GM11168 (cell line): ENCODE measurements around the gene COL23A1.
"Not testable (repeated sequence)": the region's sequence is repeated elsewhere in the genome, so short reads cannot be mapped to it uniquely, and the experiment has no call there.

Experiments used
- in situ Hi-C: fragments of 300-500 bp; cut with MboI; formaldehyde crosslinking; loops from one replicate; pipeline ENCODE4 v1.12.0; 2022; ENCODE audit warnings: low sequenced_read_pairs; ENCODE audit not compliant: unreplicated experiment

The COL23A1 gene

DNA sequence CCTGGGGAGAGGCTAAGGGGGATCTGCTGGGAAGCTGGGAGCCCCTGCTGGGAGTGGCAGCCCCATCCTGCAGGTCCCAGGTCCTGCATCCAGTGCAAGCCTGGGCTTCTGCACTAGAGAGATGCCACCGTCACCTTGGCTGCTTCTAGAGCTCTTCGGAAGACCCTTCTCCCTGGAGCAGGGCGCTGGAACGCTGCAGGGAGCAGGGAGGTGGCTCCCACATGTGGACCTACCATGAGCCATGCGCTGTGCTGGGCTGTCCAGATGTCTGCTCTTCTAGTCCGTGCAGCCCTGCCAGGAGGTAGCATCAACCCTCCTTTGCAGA lies 266.7 kb downstream of the COL23A1 start:
- in situ Hi-C loops, result no loop called here

DNA sequence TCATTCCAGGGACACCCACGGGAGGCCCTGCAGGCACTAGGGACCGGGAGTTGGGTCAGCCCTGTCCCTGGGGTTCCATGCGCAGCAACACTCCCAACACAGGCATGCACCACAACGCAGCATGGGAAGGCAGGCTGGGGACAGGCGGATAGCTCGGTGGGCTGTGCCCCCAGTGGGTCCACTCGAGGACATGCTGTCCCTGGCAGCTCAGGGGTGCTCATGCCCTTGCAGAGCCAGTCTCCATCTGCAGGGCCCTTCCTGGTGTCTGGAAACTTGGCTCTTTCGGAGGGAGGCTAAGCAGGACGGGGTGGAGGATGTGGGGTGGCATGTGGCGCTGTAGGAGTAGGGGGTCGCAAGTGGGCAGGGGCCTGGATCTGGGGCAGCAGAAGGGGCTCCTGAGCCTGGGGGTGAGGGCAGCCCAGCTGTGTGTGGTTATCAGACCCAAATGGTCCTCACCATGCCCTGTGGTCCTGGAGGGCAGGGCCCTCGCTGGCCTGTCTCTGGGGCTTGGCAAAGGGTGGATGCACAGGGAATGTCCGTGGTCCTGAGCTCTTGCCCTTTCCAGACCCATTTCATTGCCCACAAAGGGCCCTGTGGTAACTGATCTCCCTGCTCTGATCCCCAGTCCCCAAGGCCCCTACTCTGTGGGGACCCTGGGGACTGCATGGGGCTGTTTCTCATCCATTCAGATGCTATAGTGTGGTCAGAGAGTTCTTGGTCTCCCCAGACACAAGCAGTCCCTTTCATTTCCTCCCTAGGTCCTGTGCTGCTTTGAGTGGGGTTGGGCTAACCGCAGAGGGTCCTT lies 267.3 kb downstream of the COL23A1 start:
- in situ Hi-C loops, result no loop called here

DNA sequence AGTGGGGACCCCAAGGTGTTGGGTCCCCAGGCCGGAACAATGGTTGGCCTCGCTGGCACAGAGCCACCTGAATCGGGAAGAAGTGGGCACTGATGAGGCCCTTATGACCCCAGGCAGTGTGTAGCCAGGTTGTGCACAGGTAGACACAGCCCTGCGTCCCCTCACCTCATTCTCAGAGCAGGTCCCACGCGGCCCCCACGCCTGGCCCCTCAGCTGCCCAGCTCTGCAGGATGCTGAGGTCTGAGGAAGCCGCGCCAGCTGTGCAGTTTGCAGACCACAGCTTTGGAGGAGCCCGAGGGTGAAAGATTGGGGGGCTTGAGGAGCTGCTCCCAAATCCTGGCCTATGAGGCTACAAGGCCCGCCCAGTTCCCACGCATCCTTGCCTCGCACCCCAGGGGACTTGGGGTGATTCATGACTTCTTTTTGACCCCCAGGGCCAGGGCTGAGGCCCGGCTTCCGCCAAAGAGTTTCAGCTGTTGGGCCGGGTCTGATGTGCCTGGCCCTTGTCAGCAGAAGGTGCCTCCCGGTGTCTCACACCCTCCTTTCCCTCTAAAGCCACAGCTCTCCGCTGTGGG lies 269.8 kb downstream of the COL23A1 start:
- in situ Hi-C loops, result no loop called here

- in situ Hi-C loops, result no loop called here
Measured at GRCh38 chr5:178319541-178320041, 270.6 kb downstream of the COL23A1 start.

DNA sequence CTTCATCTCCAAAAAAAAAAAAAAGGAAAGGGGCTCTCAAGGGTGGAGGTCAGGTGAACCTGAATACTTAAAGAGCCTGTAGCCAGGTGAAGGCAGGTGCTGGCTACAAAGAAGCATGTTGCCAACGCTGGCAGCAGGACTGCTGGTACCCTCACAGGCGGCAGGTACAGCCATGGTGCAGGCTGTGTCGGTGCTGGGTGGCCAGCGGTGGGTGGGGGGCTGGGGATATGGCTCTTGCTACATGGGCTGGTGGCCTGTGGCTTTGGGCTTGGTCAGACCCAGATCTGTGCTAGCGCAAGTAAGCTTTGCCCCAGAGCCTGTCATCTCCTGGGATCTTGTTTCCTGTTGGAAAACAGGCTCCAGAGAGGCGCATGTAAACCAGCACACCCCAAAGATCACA lies 271.3 kb downstream of the COL23A1 start:
- in situ Hi-C loops, result no loop called here

DNA sequence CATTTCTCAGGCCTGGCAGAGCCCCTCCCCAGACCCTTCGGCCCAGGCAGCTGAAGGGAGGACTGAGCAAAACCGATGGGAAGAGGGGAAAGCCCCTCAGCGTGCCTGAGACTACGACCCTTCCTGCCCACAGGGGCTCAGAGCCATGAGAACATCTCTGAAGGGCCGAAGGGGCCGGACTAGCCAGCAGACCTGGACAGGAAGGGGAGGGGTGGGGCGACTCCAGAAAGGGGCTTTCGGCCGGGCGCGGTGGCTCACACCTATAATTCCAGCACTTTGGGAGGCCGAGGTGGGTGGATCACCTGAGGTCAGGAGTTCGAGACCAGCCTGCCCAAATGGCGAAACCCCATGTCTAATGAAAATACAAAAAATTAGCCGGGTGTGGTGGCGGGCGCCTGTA lies 271.8 kb downstream of the COL23A1 start:
- in situ Hi-C loops, result no loop called here

GRCh38 chr5:178317727-178318126 lies 272.5 kb downstream of the COL23A1 start:
- in situ Hi-C loops, result not testable (repeated sequence)

DNA sequence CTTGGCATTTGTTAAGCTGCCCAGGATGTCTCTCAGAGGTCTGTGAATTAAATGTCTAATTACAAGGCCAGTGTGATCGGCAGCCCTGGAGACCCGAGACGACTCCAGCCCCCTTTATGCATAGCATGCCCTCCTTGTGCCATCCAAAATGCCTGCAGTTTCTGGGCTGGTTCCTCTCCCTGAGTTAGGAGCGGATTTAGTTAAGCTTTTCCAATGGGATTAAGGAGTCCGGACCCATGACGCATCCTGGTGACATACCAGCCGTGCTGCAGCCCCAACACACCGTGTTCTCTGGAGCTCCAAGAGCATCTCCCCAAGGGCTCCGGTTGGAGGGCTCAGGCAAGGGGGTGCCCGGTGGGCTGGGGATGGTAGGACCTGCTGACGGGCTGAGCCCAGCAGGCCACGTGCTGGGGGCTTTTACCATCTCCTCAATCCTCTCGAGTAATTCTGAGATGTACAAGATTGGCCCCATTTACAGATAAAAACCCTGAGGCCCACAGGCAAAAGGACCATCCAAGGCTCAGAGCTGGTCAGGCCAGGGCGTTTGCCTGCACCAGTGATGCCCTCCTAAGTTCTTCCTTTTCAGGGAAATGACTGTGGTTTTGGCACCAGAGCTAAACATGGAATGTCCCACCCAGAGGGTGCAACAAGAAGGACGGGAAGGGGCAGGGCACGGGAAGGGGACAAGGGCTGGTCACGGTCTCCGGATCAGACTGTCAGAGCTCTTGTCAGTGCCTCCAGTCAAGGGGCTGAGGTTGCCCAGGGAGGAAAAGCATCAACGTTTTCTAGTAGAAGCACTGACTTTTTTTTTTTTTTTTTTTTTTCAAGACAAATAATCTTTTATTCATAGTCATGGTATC lies 275.0 kb downstream of the COL23A1 start:
- in situ Hi-C loops, result no loop called here

- in situ Hi-C loops, result no loop called here
Measured at GRCh38 chr5:178314061-178314660, 276.0 kb downstream of the COL23A1 start.

GRCh38 chr5:178313316-178313715 lies 276.9 kb downstream of the COL23A1 start:
- in situ Hi-C loops, result no loop called here

DNA sequence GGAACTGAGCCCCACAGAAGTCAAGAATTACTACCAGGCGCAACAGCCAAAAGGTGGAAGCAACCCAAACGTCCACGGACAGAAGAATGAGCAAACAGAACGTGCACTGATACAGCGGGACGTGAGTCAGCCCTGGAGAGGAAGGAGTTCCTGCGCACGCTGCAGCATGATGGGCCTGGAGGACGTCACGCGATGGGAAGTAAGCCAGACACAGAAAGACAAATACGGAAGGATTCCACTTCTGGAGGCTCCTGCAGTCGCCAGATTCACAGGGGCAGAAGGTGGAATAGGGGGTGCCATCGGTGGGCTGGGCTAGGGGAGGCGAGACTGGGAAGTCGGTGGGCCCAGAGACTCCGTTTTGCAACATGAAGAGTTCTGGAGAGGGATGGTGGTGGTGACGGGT lies 277.3 kb downstream of the COL23A1 start:
- in situ Hi-C loops, result no loop called here

- in situ Hi-C loops, result no loop called here
Measured at GRCh38 chr5:178310130-178310865, 279.9 kb downstream of the COL23A1 start.

DNA sequence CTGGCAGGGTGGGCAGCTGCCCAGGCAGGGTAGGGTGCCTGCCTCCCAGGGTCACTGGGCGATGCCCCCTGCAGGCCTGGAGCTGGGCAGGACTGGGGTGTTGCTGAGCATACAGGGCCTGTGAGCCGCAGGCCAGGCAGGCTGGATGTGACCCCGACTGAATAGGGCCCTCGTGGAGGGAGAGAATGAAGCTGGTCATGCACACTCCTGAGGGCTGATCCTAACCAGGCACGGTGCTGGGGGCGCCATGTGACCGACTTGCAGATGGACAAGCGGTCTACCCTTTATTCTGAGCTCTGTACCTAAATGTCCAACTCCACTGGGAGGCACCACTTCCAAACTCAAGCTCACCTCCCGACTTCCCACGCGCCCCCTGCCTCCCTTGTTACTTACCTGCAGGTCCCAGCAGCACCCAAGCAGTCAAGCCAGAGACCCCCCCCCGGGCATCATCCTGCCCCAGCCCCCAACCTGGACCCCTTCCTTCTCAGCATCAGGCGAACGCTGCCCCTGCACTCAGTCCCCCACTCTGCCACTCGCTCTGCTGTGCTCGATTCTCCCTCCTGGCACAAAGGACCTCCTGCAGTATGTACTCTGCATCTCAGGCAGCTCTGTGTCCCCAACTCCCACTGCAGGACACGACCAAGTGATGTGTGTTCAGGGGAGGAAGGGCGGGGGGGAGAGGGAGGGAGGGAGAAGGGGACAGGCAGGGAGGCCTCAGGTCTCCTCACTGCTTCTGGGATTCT lies 280.8 kb downstream of the COL23A1 start:
- in situ Hi-C loops, result no loop called here

DNA sequence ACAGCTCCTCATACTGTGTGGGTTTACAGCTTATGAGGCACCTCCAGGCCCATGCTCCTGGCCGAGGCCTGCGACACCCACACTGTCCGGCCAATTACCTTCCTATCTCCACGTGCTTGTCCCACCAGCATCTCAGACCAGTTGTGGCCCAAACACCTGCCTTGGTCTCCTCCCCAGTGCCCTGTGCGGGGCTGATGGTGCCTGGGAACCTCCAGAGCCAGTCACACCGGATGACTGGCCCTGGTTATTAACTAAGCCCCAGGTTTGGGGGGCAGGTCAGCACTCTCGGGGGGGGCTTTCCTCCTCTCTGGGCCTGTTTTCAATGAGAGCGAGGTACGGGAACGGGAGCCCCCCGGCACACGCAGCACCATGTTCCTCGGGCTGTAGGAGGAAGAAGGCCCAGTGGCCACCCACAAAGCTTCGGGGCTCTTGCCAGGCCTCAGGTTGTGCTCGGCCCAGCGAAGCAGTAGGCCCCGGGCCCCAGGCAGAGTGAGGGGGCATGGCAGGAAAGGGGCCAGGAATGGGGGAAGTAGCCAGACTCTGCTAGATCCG lies 281.6 kb downstream of the COL23A1 start:
- in situ Hi-C loops, result no loop called here

GRCh38 chr5:178307267-178308045 lies 282.7 kb downstream of the COL23A1 start:
- in situ Hi-C loops, result no loop called here

DNA sequence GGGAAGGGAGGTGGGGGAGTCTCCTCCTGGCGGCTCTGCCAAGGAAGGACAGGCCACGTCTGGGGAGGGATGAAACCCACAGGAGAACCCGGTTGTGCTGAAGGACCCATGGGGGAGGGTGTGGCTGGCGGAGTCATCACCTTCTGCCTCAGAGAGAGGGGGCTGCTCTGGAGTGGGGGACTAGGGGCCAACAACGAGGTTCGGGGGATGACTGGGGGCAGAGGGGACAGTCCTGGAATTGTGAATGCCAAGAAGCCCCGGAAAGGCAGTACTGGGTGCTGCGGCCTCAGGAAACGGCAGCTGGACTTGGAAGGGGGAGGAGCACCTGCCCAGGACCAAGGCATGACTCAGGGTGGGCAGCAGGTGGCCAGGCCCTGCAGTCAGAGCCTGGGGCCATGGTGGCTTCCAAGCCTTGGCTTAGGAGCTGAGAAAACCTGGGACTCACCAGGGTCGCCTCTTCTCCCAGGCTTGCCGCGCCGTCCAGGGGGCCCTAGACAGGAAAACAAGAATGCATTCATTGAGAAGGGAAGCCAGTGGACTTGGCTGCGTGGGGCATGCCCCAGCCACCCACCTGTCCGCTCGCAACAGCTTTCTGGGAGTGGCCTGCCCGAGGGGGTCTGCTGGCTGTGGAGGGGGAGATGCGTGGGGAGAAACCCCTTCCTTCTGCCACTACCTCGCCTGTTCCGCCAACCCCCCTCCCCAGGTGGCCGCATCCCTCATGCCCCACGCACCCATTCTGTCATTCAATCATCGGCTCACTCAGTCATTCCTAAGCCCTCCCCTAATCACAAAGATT lies 283.6 kb downstream of the COL23A1 start:
- in situ Hi-C loops, result no loop called here

DNA sequence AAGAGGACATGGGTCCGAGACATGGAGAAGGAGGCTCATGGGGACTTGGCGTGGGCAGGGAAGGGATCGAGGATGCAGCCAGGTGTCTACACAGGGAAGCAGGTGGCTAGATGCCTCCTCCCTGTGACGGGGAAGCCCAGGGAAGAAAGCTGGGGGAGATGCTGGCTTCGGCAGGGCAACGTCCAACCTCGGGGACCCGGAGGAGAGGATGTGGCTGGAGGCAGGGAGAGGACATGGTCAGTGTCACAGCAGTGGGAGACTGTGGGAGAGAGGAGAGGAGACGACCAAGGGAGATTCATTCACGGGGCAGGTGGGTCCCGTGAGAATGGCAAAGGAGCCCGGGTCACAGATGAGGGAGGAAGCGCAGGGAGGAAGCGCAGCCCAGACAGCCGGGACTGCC lies 284.4 kb downstream of the COL23A1 start:
- in situ Hi-C loops, result no loop called here
